Measurements from ENCODE around the gene DNAL1.

DNA sequence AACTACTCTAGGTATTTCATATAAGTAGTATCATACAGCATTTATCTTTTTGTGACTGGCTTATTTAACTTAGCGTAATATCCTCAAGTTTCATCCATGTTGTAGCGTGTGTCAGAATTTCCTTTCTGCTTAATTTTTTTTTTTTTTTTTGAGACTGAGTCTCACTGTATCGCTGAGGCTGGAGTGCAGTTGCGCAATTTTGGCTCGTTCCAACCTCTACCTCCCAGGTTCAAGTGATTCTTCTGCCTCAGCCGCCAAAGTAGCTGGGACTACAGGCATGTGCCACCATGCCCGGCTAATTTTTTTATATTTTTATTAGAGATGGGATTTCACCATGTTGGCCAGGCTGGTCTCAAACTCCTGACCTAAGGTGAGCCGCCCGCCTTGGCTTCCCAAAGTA lies 40.5 kb downstream of the DNAL1 start:
- TF ChIP-seq, protein P1, sequence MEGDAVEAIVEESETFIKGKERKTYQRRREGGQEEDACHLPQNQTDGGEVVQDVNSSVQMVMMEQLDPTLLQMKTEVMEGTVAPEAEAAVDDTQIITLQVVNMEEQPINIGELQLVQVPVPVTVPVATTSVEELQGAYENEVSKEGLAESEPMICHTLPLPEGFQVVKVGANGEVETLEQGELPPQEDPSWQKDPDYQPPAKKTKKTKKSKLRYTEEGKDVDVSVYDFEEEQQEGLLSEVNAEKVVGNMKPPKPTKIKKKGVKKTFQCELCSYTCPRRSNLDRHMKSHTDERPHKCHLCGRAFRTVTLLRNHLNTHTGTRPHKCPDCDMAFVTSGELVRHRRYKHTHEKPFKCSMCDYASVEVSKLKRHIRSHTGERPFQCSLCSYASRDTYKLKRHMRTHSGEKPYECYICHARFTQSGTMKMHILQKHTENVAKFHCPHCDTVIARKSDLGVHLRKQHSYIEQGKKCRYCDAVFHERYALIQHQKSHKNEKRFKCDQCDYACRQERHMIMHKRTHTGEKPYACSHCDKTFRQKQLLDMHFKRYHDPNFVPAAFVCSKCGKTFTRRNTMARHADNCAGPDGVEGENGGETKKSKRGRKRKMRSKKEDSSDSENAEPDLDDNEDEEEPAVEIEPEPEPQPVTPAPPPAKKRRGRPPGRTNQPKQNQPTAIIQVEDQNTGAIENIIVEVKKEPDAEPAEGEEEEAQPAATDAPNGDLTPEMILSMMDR (optimal IDR thresholded peaks at IDR 0.05 in 1 of 3, IDR thresholded peaks at IDR 0.05 in 1 of 3, conservative IDR thresholded peaks at IDR 0.05 in 1 of 3; ENCODE audit: extremely low read depth in 1 of 3, insufficient read depth in 2 of 3, low read length in 3 of 3) = no peak
- TF ChIP-seq EZH2 (IDR thresholded peaks at IDR 0.05; ENCODE audit: low read length) = no peak

Data from keratinocyte (primary cell).